Measurements from ENCODE around the gene CCDC57. TPM values are rescaled to one million over a fixed set of nuclear protein-coding genes. Genes with fewer than 3 reads are reported as not detected.
A peak's percentile ranks its signal among the peaks of the same experiment; 100 is the strongest.

Gene CCDC57
- total RNA-seq, 4 donors from 2014 or later, result 23.5 to 87.5 (median 48.3) TPM

DNA sequence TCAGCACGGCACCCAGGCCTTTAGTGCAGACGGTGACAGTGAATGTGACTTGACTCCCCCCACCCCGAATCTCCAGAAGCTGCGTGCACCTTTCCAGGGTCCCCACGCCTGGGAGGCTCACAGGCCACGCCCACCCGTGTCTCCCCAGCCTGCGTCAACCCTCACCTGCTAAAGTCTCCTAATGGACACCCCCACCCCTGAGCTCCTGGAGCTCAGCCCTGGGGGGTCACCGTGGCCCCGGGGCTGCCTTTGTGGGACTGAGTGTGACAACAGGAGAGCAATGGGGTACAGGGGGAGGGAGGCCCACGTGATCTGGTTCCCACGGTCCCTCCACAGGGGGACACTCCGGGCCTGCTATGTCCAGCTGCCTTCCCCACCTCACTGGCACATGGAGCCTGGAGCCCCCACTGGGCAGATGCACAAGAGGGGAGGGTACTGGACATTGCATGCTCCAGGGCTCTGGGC lies 107.2 kb downstream of the CCDC57 start:
- TF ChIP-seq POLR2A (IDR thresholded peaks at IDR 0.05), result no peak
- TF ChIP-seq EP300 (IDR thresholded peaks at IDR 0.05; ENCODE audit: low read depth), result no peak
- TF ChIP-seq CTCF (IDR thresholded peaks at IDR 0.05), result no peak
- TF ChIP-seq POLR2AphosphoS5 (IDR thresholded peaks at IDR 0.05), result no peak
- peaks cover 13 to 54% (median 32%) of the 10 kb centered on the region in 4 donors for H3K4me1 ChIP-seq
- 88% methylated on average over 13 of the region's 13 CpGs; no CpG with 5 or more reads in 1 of the 2 donors for WGBS, 2 donors (ENCODE audit: low coverage in 1 of 2)
- intact Hi-C loops (cut with DNase I; ENCODE audit: low total_unique reads), result no loop called here
- DNase-seq, result no peak
- no peak overlapping the region for H3K4me3 ChIP-seq
- peak overlapping the region; percentile 81 to 89 (median 84) for H3K27ac ChIP-seq
- no peaks in the 10 kb centered on the region for H3K9me3 ChIP-seq
- H3K36me3 ChIP-seq, result no peaks in the 10 kb centered on the region
- no peaks in the 10 kb centered on the region for H3K27me3 ChIP-seq
- in situ Hi-C loops (cut with MboI; ENCODE audit: low pct_ligation_motif_present in 1 of 4, low pct_unique_long_range_greater_than_20kb in 1 of 4, low sequenced_read_pairs in 3 of 4), result no loop called here

DNA sequence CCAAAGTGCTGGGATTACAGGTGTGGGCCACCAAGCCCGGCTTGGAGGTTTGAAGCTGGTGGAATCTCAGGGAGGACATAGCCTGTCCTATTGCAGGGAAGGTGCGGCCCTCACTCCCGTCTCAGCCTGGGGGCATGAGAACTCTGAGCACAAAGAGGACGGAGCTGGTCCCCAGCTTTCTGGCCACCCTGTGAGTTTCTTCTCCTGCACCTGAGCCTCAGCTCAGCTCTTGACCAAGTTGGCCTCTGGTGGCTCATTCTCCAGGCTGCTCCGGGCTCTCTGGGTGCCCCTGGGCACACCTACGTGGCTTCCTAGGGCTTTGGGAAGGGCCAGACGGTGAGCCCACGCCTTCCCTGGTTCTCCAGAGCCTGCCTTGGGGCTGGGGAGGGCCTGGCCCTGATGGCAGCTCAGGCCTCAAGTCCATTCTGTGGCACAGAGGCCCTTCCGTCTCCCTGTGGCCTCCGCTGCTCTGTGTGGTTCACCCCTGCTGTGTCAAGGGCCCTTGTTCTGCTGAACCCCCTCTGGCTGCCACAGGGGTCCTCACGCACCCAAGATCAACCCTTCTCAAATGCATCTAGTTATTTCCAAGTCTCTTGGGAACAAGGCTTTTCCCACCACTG lies 107.7 kb downstream of the CCDC57 start:
- Histone ChIP-seq H3K27me3 (no peaks in the 10 kb centered on the region), H3K4me3 (no peak overlapping the region), H3K36me3 (no peaks in the 10 kb centered on the region), H3K4me1 (peaks cover 14 to 58% (median 36%) of the 10 kb centered on the region in 4 donors), H3K27ac (peak overlapping the region in 1 of 4 donors; percentile 47), H3K9me3 (no peaks in the 10 kb centered on the region)
- in situ Hi-C loops (cut with MboI; ENCODE audit: low pct_ligation_motif_present in 1 of 4, low pct_unique_long_range_greater_than_20kb in 1 of 4, low sequenced_read_pairs in 3 of 4) (no loop called here), intact Hi-C loops (cut with DNase I; ENCODE audit: low total_unique reads) (no loop called here)
- TF ChIP-seq EP300 (IDR thresholded peaks at IDR 0.05; ENCODE audit: low read depth) (no peak), CTCF (IDR thresholded peaks at IDR 0.05) (no peak), POLR2A (IDR thresholded peaks at IDR 0.05) (no peak), POLR2AphosphoS5 (IDR thresholded peaks at IDR 0.05) (no peak)
- no peak for DNase-seq
- WGBS, 2 donors (ENCODE audit: low coverage in 1 of 2), result 88% methylated on average over 7 of the region's 11 CpGs; no CpG with 5 or more reads in 1 of the 2 donors

DNA sequence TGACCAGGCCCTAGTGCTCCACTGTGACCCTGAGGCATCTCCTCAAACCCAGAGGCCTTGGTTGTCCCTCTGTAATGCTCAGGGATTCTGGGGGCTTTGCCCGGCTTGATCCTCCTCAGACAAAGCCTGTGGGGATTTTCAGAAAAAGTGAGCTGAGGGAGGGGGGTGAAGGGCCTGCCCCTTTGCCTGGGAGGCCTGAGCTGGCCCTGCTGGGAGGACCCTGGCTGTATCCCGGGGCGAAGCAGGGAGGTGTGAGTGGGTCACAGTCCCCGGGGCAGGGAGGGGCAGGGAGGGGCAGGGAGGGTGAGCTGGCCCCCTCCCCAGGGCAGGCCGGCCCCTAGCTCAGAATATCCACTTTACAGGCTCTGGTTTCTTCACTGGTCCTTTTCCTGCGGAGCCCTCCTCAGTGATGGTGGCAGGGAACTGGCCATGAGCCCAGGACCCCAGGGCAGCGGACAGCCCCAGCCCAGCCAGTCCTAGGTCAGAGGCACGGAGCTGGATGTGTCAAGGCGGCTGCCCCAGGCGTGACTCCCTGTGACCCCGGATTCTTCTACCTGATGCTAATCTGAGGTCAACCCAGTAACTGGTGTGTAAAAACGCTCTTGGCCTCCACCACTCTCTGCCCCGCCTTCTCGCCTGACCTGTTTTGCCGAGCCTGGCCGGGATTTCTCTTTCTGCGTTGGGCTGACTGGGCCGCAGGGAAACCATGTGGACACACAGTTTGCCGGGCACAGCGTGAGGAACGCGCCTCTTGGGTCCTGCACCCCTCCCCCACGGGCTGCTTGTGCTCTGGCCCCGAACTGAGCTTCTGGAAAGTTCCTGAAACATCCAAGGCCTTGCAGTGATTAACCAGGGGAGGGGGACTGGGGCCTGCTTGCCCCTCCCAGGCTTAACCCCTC lies 108.8 kb downstream of the CCDC57 start:
- Histone ChIP-seq H3K27me3 (no peaks in the 10 kb centered on the region), H3K27ac (peak overlapping the region; percentile 7 to 61 (median 44)), H3K4me3 (no peak overlapping the region), H3K4me1 (peaks cover 23 to 68% (median 46%) of the 10 kb centered on the region in 4 donors), H3K9me3 (no peaks in the 10 kb centered on the region), H3K36me3 (no peaks in the 10 kb centered on the region)
- intact Hi-C loops (cut with DNase I; ENCODE audit: low total_unique reads), result no loop called here
- TF ChIP-seq POLR2AphosphoS5 (IDR thresholded peaks at IDR 0.05), result peak in 1 of 3 donors; percentile 27
- no peak for TF ChIP-seq POLR2A (IDR thresholded peaks at IDR 0.05)
- 51% methylated on average over 24 of the region's 24 CpGs; no CpG with 5 or more reads in 1 of the 2 donors for WGBS, 2 donors (ENCODE audit: low coverage in 1 of 2)
- peak; percentile 63 for DNase-seq
- in situ Hi-C loops (cut with MboI; ENCODE audit: low pct_ligation_motif_present in 1 of 4, low pct_unique_long_range_greater_than_20kb in 1 of 4, low sequenced_read_pairs in 3 of 4), result no loop called here

DNA sequence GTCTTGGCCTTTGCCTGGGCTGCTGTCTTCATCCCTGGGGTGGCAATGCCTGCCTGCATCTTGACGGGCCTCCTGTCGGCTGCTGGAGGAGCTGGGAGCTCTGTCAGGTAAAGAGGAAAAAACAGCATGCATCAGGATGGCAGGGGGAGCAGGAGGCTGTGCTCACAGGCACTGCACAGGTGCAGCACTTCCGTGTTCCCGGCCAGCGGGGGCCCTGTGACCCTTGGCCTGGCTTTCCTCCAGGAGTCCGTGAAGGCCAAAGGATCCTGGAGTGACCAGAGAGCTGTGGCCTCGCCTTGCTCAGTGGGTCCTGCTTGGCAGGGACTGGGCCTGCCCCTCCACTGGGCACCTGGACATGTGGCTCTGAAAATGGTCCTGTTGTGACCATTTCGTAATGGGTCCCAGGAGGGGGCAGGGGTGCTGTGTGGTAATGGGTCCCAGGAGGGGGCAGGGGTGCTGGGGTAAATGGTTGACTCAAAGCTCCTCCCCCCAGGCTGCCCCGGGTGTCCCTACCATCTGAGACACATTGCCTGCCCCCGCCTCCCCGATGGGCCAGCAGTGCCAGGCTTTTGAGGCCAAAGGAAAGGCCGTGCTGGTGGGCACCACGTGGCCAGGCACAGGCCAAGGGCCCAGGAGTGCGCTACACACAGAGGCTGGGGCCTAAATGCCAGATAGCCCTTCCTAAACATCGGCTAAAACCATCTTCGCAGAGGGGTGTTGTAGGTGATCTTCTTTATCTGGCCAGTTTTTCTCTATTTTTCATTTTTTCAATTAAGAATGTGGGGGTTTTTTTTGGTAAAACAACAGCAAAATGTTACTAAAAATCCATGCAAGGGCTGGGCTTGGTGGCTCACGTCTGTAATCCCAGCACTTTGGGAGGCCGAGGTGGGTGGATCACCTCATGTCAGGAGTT lies 110.6 kb downstream of the CCDC57 start:
- no peak overlapping the region for H3K4me3 ChIP-seq
- DNase-seq, result no peak
- intact Hi-C loops (cut with DNase I; ENCODE audit: low total_unique reads) (no loop called here), in situ Hi-C loops (cut with MboI; ENCODE audit: low pct_ligation_motif_present in 1 of 4, low pct_unique_long_range_greater_than_20kb in 1 of 4, low sequenced_read_pairs in 3 of 4) (no loop called here)
- no peaks in the 10 kb centered on the region for H3K9me3 ChIP-seq
- no peak for TF ChIP-seq POLR2AphosphoS5 (IDR thresholded peaks at IDR 0.05)
- no peak for TF ChIP-seq CTCF (IDR thresholded peaks at IDR 0.05)
- no peak for TF ChIP-seq POLR2A (IDR thresholded peaks at IDR 0.05)
- TF ChIP-seq EP300 (IDR thresholded peaks at IDR 0.05; ENCODE audit: low read depth), result no peak
- peaks cover 23 to 66% (median 48%) of the 10 kb centered on the region in 4 donors for H3K4me1 ChIP-seq
- H3K36me3 ChIP-seq, result no peaks in the 10 kb centered on the region
- whole genome bisulfite sequencing, 2 donors (ENCODE audit: low coverage in 1 of 2), result 59 to 70% methylated on average over 2 to 16 of the region's 18 CpGs
- H3K27me3 ChIP-seq, result no peaks in the 10 kb centered on the region
- peak overlapping the region; percentile 3 to 31 (median 14) for H3K27ac ChIP-seq

Data from transverse colon (tissue), 4 donors.